T-helper 2 cell treated with Interferon-gamma antibody and Interleukin-4, amounts not matched to agents 5 μg/mL and 100 μg/mL, for 36 hours (primary cell): ENCODE measurements around the gene ZNF157.

ENCODE experiments used
- DNase-seq: peaks from one replicate; pipeline ENCODE4 v3.0.0; 2021; ENCODE audit warnings: low spot score
- H3K27ac Mint-ChIP-seq: one replicate; pipeline ENCODE4 v1.8.0; 2021; ENCODE audit warnings: mild to moderate bottlenecking, mixed read lengths
- H3K27me3 Mint-ChIP-seq: one replicate; pipeline ENCODE4 v1.8.0; 2021; ENCODE audit warnings: low read depth, mixed read lengths
- H3K36me3 Mint-ChIP-seq: one replicate; pipeline ENCODE4 v1.8.0; 2021; ENCODE audit warnings: low read depth, mixed read lengths
- H3K4me1 Mint-ChIP-seq: one replicate; pipeline ENCODE4 v1.8.0; 2021; ENCODE audit warnings: low read depth, mixed read lengths
- H3K4me3 Mint-ChIP-seq: one replicate; pipeline ENCODE4 v1.8.0; 2022; ENCODE audit warnings: mild to moderate bottlenecking, moderate library complexity, mixed read lengths
- H3K9me3 Mint-ChIP-seq: one replicate; pipeline ENCODE4 v1.8.0; 2021; ENCODE audit warnings: mixed read lengths

Gene ZNF157

GRCh38 chrX:47384502-47384901, 14.1 kb downstream of the ZNF157 start:
- Mint-ChIP-seq H3K9me3 (no peaks in the 10 kb centered on the region), H3K4me1 (peaks cover 17% of the 10 kb centered on the region), H3K4me3 (no peak overlapping the region), H3K27ac (no peak overlapping the region), H3K27me3 (no peaks in the 10 kb centered on the region), H3K36me3 (no peaks in the 10 kb centered on the region)
- DNase-seq: peak; percentile 38

GRCh38 chrX:47390780-47391179, 20.4 kb downstream of the ZNF157 start:
- Mint-ChIP-seq H3K27ac (no peak overlapping the region), H3K4me3 (no peak overlapping the region), H3K4me1 (peaks cover 8% of the 10 kb centered on the region), H3K36me3 (no peaks in the 10 kb centered on the region), H3K27me3 (no peaks in the 10 kb centered on the region), H3K9me3 (no peaks in the 10 kb centered on the region)
- no peak for DNase-seq

- DNase-seq: no peak
Measured at GRCh38 chrX:47413179-47413594, 42.8 kb downstream of the ZNF157 start.

GRCh38 chrX:47420265-47420664, 49.9 kb downstream of the ZNF157 start:
- Mint-ChIP-seq H3K4me1 (no peaks in the 10 kb centered on the region), H3K36me3 (no peaks in the 10 kb centered on the region), H3K27ac (no peak overlapping the region), H3K9me3 (peaks cover 21% of the 10 kb centered on the region), H3K27me3 (no peaks in the 10 kb centered on the region), H3K4me3 (no peak overlapping the region)
- no peak for DNase-seq

More at GRCh38 chrX:47413179-47413594, 42.8 kb downstream of the ZNF157 start:
- Mint-ChIP-seq H3K4me3 (no peak overlapping the region), H3K36me3 (peaks cover 10% of the 10 kb centered on the region), H3K4me1 (no peaks in the 10 kb centered on the region), H3K27me3 (no peaks in the 10 kb centered on the region), H3K9me3 (peaks cover 22% of the 10 kb centered on the region), H3K27ac (no peak overlapping the region)

GRCh38 chrX:47420962-47421361, 50.6 kb downstream of the ZNF157 start:
- H3K9me3 Mint-ChIP-seq: peaks cover 21% of the 10 kb centered on the region
- no peaks in the 10 kb centered on the region for H3K4me1 Mint-ChIP-seq
- no peak for DNase-seq

GRCh38 chrX:47422444-47422843, 52.1 kb downstream of the ZNF157 start:
- no peak for DNase-seq
- Mint-ChIP-seq H3K4me1 (no peaks in the 10 kb centered on the region), H3K36me3 (no peaks in the 10 kb centered on the region), H3K27ac (no peak overlapping the region), H3K9me3 (peaks cover 25% of the 10 kb centered on the region), H3K27me3 (no peaks in the 10 kb centered on the region), H3K4me3 (no peak overlapping the region)

More at GRCh38 chrX:47420962-47421361, 50.6 kb downstream of the ZNF157 start:
- no peaks in the 10 kb centered on the region for H3K36me3 Mint-ChIP-seq
- no peak overlapping the region for H3K27ac Mint-ChIP-seq
- no peaks in the 10 kb centered on the region for H3K27me3 Mint-ChIP-seq
- no peak overlapping the region for H3K4me3 Mint-ChIP-seq

- no peaks in the 10 kb centered on the region for H3K27me3 Mint-ChIP-seq
- DNase-seq: no peak
- no peak overlapping the region for H3K27ac Mint-ChIP-seq
- no peak overlapping the region for H3K4me3 Mint-ChIP-seq
- H3K4me1 Mint-ChIP-seq: no peaks in the 10 kb centered on the region
- H3K9me3 Mint-ChIP-seq: peaks cover 12% of the 10 kb centered on the region
- H3K36me3 Mint-ChIP-seq: no peaks in the 10 kb centered on the region
Measured at GRCh38 chrX:47430925-47431324, 60.5 kb downstream of the ZNF157 start.

GRCh38 chrX:47446431-47446830, 76.1 kb downstream of the ZNF157 start:
- Mint-ChIP-seq H3K27ac (no peak overlapping the region), H3K36me3 (peaks cover 43% of the 10 kb centered on the region), H3K4me1 (no peaks in the 10 kb centered on the region), H3K9me3 (peaks cover 60% of the 10 kb centered on the region), H3K27me3 (no peaks in the 10 kb centered on the region), H3K4me3 (no peak overlapping the region)
- no peak for DNase-seq

- H3K9me3 Mint-ChIP-seq: peaks cover 59% of the 10 kb centered on the region
- H3K4me1 Mint-ChIP-seq: no peaks in the 10 kb centered on the region
- H3K36me3 Mint-ChIP-seq: peaks cover 44% of the 10 kb centered on the region
- no peaks in the 10 kb centered on the region for H3K27me3 Mint-ChIP-seq
- no peak for DNase-seq
- H3K27ac Mint-ChIP-seq: no peak overlapping the region
- no peak overlapping the region for H3K4me3 Mint-ChIP-seq
Measured at GRCh38 chrX:47446971-47447370, 76.6 kb downstream of the ZNF157 start.

GRCh38 chrX:47447607-47448006, 77.2 kb downstream of the ZNF157 start:
- Mint-ChIP-seq H3K27ac (no peak overlapping the region), H3K36me3 (peaks cover 51% of the 10 kb centered on the region), H3K4me3 (no peak overlapping the region), H3K9me3 (peaks cover 57% of the 10 kb centered on the region), H3K4me1 (no peaks in the 10 kb centered on the region), H3K27me3 (no peaks in the 10 kb centered on the region)
- no peak for DNase-seq

- peaks cover 59% of the 10 kb centered on the region for H3K9me3 Mint-ChIP-seq
- H3K4me3 Mint-ChIP-seq: no peak overlapping the region
- no peaks in the 10 kb centered on the region for H3K4me1 Mint-ChIP-seq
- H3K36me3 Mint-ChIP-seq: peaks cover 57% of the 10 kb centered on the region
- no peak for DNase-seq
- no peak overlapping the region for H3K27ac Mint-ChIP-seq
- H3K27me3 Mint-ChIP-seq: no peaks in the 10 kb centered on the region
Measured at GRCh38 chrX:47448165-47448806, 77.9 kb downstream of the ZNF157 start.

GRCh38 chrX:47452112-47452511, 81.7 kb downstream of the ZNF157 start:
- H3K9me3 Mint-ChIP-seq: peaks cover 58% of the 10 kb centered on the region
- H3K4me3 Mint-ChIP-seq: no peak overlapping the region
- H3K36me3 Mint-ChIP-seq: peaks cover 85% of the 10 kb centered on the region
- H3K27me3 Mint-ChIP-seq: no peaks in the 10 kb centered on the region
- no peak for DNase-seq
- no peaks in the 10 kb centered on the region for H3K4me1 Mint-ChIP-seq
- no peak overlapping the region for H3K27ac Mint-ChIP-seq

- Mint-ChIP-seq H3K4me1 (no peaks in the 10 kb centered on the region), H3K36me3 (peaks cover 77% of the 10 kb centered on the region), H3K4me3 (no peak overlapping the region), H3K27me3 (no peaks in the 10 kb centered on the region), H3K27ac (no peak overlapping the region), H3K9me3 (peaks cover 40% of the 10 kb centered on the region)
- no peak for DNase-seq
Measured at GRCh38 chrX:47456080-47456479, 85.7 kb downstream of the ZNF157 start.

- H3K27me3 Mint-ChIP-seq: no peaks in the 10 kb centered on the region
- no peaks in the 10 kb centered on the region for H3K4me1 Mint-ChIP-seq
- DNase-seq: no peak
- H3K36me3 Mint-ChIP-seq: peaks cover 69% of the 10 kb centered on the region
- H3K27ac Mint-ChIP-seq: no peak overlapping the region
- H3K4me3 Mint-ChIP-seq: no peak overlapping the region
- peaks cover 39% of the 10 kb centered on the region for H3K9me3 Mint-ChIP-seq
Measured at GRCh38 chrX:47458528-47458927, 88.2 kb downstream of the ZNF157 start.

- Mint-ChIP-seq H3K4me1 (no peaks in the 10 kb centered on the region), H3K9me3 (peaks cover 26% of the 10 kb centered on the region), H3K27me3 (no peaks in the 10 kb centered on the region), H3K4me3 (no peak overlapping the region), H3K27ac (no peak overlapping the region), H3K36me3 (peaks cover 66% of the 10 kb centered on the region)
- DNase-seq: no peak
Measured at GRCh38 chrX:47460561-47460960, 90.2 kb downstream of the ZNF157 start.
